Esophagus muscularis mucosa (tissue), 3 donors: ENCODE data around the gene RPRD1A.

Experiments
- EP300 ChIP-seq: sonication (generic); formaldehyde crosslinking; IDR thresholded peaks from one replicate; pipeline ENCODE4 v1.6.1; 2017; ENCODE audit warnings: antibody characterized with exemption
- TF ChIP-seq, protein P1 (sequence below), 3 experiments: fragments of 200-600 bp in 2 of 3; fragments of 450-650 bp in 1 of 3; sonication (generic) in 2 of 3; IDR thresholded peaks; one replicate each; pipeline ENCODE4 v1.5.1; 2017 to 2019; ENCODE audit warnings: antibody characterized with exemption in 3 of 3, mild to moderate bottlenecking in 2 of 3, moderate library complexity in 1 of 3

- TF ChIP-seq, protein P1, sequence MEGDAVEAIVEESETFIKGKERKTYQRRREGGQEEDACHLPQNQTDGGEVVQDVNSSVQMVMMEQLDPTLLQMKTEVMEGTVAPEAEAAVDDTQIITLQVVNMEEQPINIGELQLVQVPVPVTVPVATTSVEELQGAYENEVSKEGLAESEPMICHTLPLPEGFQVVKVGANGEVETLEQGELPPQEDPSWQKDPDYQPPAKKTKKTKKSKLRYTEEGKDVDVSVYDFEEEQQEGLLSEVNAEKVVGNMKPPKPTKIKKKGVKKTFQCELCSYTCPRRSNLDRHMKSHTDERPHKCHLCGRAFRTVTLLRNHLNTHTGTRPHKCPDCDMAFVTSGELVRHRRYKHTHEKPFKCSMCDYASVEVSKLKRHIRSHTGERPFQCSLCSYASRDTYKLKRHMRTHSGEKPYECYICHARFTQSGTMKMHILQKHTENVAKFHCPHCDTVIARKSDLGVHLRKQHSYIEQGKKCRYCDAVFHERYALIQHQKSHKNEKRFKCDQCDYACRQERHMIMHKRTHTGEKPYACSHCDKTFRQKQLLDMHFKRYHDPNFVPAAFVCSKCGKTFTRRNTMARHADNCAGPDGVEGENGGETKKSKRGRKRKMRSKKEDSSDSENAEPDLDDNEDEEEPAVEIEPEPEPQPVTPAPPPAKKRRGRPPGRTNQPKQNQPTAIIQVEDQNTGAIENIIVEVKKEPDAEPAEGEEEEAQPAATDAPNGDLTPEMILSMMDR (IDR thresholded peaks at IDR 0.05), result no peak
- no peak for TF ChIP-seq EP300
Measured at GRCh38 chr18:35942133-35942532, 125.2 kb downstream of the RPRD1A start.
